Daoy (cell line): ENCODE measurements around the gene NBAS. TPM values are rescaled to one million over a fixed set of nuclear protein-coding genes. Genes with fewer than 3 reads are reported as not detected.
"Not testable (repeated sequence)": the region's sequence is repeated elsewhere in the genome, so short reads cannot be mapped to it uniquely, and the experiment has no call there.

ENCODE experiments used
- DNase-seq: peaks from one replicate; pipeline ENCODE4 v3.0.0-alpha.2; 2015; ENCODE audit warnings: low read depth
- total RNA-seq: library from RNA; depleted of rRNA; stranded (reverse); fragments of >200 nt; shearing (Covaris generic); gene quantifications from 2 replicates; pipeline ENCODE4 v1.2.3, GENCODE V29; 2014

Gene NBAS
- total RNA-seq, 1 experiment from 2014 or later = 30.7 TPM

DNA sequence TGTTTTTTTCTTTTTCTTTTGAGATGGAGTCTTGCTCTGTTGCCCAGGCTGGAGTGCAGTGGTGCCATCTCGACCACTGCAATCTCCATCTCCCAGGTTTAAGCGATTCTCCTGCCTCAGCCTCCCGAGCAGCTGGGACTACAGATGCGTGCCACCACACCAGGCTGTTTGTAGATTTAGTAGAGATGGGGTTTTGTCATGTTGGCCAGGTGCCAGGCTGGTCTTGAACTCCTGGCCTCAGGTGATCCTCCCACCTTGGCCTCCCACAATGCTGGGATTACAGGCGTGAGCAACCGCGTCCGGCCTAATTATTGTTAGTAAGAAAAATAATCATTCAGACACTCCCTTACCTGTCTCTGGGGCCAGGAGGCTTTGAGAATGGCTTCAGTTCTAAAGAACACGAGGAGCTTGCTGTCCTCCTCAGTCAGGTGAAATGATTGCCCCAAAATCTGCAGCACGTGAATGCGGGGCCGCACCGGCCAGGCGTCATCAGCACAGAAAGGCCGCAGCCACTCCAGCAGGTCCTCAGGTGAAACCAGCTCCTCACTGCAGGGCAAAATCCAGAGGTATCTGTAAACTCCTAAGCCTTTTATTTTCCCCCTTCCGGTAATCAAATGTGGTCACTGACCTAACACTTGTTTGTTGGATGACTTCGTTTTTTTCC, 342.6 kb downstream of the NBAS start:
- no peak for DNase-seq

DNA sequence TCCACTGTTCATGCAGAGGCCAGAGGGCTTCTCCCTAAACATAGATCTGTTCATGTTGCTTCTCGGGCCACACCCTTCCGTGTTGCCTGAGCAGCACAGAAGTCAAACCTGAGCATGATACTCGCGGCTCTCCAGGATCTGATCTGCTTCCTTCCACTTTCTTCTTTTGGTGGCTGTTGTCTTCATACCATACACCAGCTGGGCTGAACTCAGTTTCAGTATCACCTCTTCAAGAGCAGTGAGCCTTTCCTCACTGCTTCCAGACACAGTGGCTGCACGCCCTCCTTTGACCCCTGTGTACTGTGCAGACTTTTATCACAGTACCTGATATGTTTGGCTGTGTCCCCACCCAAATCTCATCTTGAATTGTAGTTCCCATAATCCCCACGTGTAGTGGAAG, 348.9 kb downstream of the NBAS start:
- DNase-seq = no peak

DNA sequence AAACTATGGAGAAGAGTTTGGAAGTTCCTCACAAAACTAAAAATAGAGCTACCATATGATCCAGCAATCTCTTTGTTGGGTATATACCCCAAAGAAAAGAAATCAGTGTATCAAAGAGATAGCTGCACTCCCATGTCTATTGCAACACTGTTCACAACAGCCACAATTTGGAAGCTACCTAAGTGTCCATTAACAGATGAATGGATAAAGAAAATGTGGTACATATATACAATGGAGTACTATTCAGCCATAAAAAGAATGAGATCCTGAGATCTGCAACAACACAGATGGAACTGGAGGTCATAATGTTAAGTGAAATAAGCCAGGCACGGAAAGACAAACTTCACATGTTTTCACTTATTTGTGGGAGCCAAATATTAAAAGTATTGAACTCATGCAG, 350.6 kb downstream of the NBAS start:
- not testable (repeated sequence) for DNase-seq

DNA sequence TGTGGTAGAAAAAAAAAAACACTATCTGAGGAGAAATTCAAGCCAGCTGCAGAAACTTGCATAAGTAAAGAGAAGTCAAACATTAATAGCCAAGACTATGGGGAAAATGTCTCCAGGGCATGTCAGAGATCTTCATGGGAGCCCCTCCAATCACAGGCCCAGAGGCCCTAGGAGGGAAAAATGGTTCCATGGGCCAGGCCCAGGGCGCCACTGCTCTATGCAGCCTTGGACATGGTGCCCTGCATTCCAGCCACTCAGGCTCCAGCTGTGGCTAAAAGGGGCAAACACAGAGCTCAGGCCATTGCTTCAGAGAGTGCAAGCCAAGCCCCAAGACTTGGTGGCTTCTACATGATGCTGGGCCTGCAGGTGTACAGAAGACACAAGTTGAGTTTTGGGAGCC, 354.7 kb downstream of the NBAS start:
- DNase-seq = no peak

DNA sequence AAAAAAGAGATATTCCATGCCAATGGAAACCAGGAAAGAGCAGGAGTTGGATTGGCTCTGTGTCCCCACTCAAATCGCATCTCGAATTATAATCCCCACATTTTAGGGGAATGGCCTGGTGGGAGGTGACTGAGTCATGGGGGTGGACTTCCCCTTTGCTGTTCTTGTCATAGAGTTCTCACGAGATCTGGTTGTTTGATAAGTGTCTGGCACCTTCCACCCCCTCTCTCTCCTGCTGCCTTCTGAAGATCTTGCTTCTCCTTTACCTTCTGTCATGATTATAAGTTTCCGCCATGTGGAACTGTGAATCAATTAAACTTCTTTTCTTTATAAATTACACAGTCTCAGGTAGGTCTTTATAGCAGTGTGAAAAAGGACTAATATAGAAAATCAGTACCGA, 355.6 kb downstream of the NBAS start:
- DNase-seq = no peak

DNA sequence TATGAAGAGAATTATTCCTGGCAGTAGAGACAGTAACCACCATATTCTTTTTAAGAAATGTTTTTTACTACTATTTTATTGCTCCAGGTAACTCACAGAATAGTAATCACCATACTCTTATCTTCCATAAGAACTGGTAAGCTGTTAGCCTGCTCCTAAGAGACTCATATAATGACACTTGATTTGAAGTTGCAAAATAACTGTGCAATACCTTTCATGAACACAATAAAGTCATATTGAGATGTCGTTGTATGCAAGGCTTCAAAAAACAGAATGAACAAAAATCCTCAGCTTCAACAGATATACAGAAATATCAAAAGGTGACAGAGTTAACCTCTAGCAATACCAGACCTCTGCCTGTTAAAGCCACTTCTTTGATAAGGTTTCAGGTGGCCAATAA, 360.1 kb downstream of the NBAS start:
- DNase-seq = no peak

DNA sequence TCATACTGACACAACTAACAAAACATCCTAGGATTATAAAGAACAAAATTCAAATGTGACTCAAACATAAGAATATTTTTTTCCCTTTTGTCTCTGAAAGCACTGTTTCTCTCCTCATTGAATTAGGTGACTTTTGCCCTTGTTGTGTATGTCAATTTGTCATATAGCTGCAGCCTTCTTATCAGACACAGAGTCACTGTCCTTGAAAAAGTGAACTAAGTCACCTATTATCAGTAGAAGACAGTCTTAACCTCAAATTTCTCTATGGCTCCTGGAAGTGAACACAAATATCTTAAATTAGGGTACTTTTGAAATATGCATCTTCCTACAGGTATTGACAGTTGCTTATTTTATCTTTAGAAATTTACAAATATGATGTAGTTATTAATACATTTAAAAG, 360.6 kb downstream of the NBAS start:
- no peak for DNase-seq

DNA sequence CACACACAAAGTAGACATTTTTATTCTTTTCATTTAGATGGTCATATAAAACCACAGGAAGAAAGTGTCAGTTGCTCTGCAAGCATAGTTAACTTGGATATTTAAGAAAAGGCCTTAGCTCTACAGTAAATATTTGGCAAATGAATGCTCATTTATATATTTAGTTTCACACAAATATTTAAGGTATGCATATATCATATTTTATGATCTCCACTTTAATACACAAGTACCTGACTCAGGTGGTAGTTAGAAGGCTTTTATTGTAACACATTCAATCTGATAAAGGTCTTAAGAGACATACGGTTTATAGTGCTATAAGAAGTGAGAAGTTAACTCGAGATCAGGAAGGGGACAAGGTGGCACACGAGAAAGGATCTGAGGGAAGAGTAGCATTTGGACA, 363.1 kb downstream of the NBAS start:
- DNase-seq = no peak

DNA sequence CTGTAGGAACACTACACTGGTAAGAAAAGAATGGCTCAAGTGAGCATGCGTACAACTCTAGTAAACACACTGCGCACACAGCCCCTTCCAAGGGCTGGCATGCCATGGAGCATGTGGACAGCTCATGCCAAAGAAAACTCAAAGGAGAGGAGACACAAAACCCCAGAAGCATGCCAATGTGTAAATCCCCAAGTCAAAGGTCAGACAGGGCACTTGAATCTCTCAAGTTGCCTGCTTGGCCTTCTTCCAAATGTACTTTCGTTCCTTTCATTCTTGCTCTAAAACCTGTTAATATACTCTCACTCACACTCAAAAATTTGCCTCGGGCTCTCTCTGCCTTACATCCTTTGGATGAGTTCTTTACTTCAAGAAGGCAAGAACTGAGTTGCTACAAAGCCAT, 365.3 kb downstream of the NBAS start:
- no peak for DNase-seq

DNA sequence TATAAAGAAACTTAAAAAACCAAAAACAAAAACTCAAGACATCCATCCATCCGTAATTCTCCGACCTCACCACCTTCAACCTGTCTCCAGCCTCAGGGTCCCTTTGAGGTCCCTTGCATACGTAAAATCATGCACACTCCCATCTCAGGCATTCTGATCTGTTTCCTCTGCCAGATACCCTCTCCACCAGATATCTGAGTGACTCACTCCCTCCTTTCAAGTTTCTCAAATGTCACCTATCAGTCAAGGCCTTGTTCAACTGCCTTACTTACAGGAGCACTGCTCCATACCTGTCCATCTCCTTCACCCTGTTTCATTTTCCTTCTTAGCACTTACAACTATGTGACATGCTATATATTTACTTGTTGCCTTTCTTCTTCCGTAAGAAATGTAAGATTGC, 369.3 kb downstream of the NBAS start:
- no peak for DNase-seq

DNA sequence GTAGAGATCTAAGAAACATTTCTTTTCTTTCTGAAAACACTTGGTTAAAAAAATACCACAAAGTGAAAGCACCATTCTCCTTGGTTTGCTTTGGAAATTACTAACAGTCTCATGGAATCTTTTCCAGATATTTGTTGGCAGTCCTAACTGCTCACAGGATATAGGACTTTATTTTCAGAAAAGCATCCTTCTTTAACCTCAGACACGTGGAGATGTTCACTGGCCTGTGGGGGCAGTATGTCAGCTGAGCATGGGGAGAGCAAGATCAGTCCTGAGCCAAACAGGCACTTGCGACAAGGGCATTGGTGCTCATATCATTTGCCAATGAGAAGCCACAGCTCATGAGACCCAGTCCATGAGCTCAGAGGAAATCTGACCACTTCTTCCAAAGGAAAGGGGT, 371.9 kb downstream of the NBAS start:
- DNase-seq = no peak

DNA sequence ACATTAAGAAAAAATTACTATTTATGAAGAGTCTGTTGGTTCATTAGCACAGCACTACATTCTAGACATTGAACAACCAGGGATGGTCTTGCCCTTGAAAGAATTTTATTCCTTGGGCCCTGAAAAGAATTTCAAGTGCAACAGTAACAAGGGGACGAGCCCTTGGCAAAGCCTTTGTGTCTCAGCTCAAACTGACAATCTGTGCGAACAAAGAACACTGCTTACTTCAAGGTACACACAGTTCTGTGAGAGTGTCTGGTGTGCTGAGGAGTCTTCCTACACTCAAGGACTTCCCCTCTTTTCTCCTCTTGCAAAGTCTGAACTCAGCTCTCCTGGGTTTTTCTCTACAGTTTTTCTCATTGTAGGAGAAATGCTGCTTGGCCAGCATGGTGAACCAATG, 373.4 kb downstream of the NBAS start:
- no peak for DNase-seq

DNA sequence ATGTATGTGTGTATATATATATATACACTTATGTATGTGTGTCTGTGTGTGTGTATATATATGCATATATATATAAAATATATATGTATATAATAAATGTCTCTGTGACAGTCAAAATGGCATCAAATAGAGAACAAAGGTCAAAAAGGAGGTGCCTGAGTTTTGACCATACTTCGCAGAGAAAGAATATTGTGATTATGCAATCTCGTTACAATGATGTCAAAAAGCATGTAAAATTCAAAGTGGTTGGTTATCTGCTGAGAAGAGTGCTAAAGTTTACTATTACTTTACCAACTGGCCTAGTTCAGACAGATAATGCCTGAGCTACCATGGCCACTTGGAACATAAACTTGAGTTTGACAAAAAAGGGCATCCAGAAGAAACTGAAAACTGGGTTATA, 375.0 kb downstream of the NBAS start:
- DNase-seq = no peak

DNA sequence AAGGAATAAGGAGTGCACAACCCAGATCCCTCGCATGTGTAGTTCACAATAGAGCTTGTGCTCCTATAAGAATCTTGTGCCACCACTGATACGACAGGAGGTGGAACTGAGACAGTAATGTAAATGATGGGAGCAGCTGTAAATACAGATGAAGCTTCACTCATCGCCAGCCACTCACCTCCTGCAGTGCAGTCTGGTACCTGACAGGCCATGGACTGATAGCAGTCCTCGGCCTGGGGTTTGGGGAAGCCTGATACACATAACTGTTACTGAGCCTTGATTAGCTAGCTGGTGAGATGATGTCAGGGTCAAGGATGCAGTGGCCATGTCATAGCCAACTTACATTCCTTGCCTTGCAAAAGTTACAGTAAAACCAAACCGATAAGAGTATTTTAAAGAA, 376.6 kb downstream of the NBAS start:
- DNase-seq = no peak

DNA sequence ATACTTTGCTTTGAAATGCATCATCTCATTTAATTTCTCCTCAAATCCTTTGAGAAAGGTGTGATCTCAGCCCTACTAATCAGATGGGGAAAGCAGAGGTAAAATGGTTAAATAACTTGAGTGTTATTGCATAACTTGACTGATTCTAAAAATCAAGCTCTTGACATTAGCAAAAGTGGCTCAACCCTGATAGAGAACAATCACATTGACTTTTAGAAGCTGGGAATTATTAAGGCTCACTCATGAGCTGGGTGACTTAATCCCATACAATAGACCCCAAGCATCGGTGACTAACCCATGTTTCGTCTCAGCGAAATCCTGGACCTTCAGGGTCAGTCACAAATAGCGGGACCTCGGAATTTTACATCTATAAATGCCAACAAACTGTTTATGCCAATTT, 378.9 kb downstream of the NBAS start:
- DNase-seq = no peak

DNA sequence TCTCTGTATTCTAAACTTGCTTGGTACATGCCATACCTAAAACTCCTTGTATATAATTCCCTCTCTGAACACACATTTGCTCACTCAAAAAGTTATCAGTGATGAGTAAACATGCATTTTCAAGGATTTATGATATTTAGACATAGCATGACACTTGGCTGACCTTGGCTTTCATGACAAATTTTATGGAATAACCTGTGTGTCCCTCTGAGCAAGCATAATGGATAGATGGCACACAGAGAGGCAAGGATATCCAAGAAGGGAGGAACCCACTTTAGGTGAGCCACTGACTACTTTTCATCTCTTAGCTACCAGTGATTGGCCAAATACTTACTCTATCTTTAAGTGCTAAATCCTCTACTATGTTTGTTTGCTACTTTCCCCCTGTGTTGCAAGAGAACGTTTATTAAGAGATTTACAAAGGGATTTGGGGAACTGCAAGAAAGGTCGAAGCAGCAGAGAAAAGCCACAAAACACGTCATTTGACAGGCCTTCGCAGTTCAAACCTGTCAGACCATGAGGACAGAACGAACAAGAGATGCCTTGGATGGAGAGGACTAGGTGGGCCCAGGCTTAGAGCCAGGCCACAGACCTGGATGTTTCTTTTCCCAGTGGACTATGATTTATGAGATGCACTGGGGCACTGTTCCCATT, 379.9 kb downstream of the NBAS start:
- no peak for DNase-seq

DNA sequence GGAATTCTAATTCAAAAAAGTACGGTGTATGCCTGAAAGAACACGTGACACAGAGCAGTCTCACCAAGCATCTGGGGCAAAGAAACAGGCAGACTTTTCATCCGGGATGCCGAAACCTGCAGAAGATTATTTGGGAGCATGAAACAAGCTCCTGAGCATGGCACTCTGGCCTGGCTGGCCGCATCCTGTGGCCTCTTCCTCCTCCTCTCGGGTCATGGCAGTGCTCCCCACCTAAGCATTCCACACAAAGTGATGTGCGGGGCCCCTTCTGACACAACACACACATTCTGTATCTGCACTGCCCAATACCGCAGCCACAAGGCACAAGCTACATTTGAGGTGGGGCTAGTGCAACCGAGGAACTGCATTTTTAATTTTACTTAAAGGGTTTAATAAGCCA, 380.8 kb downstream of the NBAS start:
- no peak for DNase-seq

DNA sequence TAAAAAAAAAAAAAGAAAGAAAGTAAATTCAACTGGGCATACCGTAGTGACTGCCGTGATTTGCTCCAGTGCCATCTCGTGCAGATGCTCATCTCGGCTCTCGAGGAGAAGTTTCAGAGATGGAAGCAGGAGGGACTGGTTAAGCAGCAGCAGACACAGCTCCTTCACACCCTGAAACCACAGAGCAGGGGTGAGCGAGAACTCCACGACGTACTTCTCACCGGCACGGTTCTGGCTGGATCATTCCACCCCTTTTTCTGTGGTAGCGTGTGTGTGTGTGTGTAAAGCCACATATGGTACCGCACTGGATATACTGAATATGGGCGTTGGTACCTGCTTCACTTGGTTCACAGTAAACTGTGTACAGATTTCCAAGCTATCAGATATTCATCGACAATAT, 382.2 kb downstream of the NBAS start:
- no peak for DNase-seq

DNA sequence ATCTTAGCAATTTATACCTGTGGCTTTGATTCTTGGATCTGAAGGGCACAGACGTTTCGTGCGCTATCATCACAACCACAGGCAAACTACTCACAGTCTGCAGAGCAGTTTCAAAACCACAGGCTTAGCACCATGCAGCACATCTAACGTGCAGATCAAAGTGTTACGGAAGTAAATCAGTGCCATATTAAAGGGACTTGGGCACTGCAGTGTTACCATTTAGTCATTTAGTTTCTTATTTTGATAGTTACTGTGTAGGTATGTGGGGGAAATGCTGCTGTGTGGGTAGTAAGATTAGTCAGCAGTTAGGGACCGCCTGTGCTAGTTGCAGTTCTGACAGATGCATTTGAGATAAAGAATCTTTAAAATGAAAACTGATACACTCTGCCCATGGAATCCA, 384.0 kb downstream of the NBAS start:
- DNase-seq = peak; percentile 90

DNA sequence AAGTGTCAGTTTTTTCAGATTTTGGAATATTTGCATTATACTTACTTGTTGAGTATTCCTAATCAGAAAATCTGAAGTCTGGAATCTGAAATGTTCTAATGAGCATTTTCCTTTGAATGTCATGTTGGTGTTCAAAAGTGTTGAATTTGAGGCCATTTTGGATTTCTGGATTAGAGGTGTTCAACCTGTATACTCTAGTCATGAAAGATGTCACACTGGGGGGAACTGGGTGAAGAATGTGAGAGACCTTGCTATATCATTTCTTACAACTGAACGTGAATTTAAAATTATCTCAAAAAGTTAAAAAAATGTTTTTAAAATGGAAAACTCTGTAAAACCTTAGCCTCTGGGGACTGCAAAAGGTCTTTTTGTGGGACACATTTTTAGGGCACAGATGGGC, 384.5 kb downstream of the NBAS start:
- DNase-seq = no peak

DNA sequence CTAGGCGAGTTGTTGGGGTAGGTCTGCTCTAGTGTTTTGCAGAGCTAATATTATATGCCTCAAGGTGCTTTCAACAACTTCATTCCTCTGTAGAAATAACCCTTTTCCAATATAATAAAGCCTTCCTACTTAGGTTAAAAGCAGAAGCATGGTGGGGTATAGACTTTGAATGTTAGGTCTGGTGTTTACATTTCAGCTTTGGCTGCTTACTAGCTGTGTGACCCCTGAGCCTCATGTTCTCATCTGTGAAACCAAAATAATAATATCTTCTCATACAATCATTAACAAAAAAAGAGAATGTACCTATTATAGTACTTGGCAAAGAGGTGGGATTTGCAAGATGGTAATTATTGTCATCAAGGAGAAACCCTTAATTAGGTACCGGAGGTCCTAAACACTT, 386.6 kb downstream of the NBAS start:
- no peak for DNase-seq

DNA sequence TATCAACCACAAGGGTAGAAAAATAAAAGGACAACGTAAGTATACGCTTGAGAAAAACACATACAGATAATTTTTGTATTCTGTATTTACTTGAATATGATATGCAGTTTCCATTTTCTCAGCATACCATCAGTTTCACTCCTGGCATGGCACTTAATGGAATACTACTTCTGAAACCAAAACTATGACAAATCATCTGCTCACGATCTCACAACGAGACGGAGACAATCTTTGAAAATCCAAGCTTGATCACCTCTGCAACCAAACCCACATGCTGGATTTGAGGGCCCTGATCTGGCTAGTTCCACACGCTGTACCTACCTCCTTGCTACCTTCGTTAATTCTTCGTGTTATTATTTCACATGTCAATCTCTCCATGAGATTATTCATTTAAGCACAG, 387.6 kb downstream of the NBAS start:
- DNase-seq = no peak

DNA sequence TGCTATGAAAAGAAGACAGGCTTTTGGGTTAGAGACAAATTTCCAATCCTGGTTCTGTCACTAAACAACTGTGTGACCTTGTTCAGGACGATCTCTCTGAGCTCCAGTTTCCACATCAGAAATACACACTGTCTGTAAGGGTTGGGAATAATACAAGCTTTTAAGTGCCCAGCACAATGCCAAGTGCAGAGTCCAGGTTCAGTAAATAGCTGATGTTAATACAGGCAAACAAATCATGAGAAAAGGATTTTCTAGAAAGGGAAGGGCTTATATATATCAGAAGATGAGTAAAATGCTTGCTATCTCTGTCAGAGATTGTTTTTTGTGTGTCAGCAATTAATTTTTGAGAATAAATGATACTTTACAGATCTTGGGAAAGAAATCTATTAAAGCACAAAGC, 388.3 kb downstream of the NBAS start:
- no peak for DNase-seq
